Measurements from ENCODE around the gene DDR2.
"Not testable (repeated sequence)": the region's sequence is repeated elsewhere in the genome, so short reads cannot be mapped to it uniquely, and the experiment has no call there.

DNA sequence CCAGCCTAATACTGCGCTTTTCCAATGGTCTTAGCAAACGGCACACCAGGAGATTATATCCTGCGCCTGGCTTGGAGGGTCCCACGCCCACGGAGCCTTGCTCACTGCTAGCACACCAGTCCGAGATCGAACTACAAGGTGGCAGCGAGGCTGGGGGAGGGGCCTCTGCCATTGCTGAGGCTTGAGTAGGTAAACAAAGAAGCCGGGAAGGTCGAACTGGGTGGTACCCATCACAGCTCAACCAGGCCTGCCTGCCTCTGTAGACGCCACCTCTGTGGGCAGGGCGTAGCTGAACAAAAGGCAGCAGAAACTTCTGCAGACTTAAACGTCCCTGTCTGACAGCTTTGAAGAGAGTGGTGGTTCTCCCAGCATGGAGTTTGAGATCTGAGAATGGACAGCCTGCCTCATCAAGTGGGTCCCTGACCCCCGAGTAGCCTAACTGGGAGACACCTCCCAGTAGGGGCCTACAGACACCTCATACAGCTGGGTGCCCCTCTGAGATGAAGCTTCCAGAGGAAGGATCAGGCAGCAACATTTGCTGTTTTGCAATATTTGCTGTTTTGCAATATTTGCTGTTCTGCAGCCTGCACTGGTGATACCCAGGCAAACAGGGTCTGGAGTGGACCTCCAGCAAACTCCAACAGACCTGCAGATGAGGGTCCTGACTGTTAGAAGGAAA, 114.1 kb downstream of the DDR2 start:
- not testable (repeated sequence) for TF ChIP-seq EZH2 (optimal IDR thresholded peaks at IDR 0.05; ENCODE audit: low read depth, low read length); EZH2phosphoT487 (IDR thresholded peaks at IDR 0.05; ENCODE audit: low read length)
- TF ChIP-seq, protein P1, sequence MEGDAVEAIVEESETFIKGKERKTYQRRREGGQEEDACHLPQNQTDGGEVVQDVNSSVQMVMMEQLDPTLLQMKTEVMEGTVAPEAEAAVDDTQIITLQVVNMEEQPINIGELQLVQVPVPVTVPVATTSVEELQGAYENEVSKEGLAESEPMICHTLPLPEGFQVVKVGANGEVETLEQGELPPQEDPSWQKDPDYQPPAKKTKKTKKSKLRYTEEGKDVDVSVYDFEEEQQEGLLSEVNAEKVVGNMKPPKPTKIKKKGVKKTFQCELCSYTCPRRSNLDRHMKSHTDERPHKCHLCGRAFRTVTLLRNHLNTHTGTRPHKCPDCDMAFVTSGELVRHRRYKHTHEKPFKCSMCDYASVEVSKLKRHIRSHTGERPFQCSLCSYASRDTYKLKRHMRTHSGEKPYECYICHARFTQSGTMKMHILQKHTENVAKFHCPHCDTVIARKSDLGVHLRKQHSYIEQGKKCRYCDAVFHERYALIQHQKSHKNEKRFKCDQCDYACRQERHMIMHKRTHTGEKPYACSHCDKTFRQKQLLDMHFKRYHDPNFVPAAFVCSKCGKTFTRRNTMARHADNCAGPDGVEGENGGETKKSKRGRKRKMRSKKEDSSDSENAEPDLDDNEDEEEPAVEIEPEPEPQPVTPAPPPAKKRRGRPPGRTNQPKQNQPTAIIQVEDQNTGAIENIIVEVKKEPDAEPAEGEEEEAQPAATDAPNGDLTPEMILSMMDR (IDR thresholded peaks at IDR 0.05; ENCODE audit: low read length): not testable (repeated sequence)
